DND-41 (cell line): ENCODE results near the gene IDH2.

Experiments used
- EZH2 ChIP-seq: IDR thresholded peaks from 3 replicates; pipeline ENCODE4 v1.6.1; 2012; ENCODE audit warnings: borderline replicate concordance, low read depth, mild to moderate bottlenecking, moderate library complexity, low read length, inconsistent platforms; ENCODE audit not compliant: severe bottlenecking
- TF ChIP-seq, protein P1 (sequence below): IDR thresholded peaks from 2 replicates; pipeline ENCODE4 v1.5.1; 2012; ENCODE audit warnings: borderline replicate concordance, low read length, moderate library complexity, mild to moderate bottlenecking; ENCODE audit not compliant: poor library complexity, severe bottlenecking; ENCODE audit errors: extremely low read depth

DNA sequence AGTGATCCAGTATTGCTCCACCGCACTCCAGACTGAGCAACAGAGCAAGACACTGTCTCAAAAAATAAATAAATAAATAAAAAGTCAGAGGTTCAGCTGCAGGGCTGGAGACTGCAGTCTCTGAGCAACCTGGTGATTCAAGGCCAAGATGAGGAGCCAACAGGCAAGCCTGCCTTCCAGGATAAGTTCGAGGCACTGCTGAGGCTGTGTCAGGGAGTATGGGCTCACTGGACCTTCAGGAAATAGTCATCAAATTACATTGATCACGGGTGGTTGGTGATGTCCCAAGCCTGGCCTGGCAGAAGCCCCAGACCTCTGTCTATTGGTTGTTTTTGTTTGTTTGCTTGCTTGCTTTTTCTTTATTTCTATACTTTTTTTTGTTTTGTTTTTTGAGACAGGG is 41.5 kb downstream of the IDH2 start:
- no peak for TF ChIP-seq EZH2
- TF ChIP-seq, protein P1, sequence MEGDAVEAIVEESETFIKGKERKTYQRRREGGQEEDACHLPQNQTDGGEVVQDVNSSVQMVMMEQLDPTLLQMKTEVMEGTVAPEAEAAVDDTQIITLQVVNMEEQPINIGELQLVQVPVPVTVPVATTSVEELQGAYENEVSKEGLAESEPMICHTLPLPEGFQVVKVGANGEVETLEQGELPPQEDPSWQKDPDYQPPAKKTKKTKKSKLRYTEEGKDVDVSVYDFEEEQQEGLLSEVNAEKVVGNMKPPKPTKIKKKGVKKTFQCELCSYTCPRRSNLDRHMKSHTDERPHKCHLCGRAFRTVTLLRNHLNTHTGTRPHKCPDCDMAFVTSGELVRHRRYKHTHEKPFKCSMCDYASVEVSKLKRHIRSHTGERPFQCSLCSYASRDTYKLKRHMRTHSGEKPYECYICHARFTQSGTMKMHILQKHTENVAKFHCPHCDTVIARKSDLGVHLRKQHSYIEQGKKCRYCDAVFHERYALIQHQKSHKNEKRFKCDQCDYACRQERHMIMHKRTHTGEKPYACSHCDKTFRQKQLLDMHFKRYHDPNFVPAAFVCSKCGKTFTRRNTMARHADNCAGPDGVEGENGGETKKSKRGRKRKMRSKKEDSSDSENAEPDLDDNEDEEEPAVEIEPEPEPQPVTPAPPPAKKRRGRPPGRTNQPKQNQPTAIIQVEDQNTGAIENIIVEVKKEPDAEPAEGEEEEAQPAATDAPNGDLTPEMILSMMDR = no peak
